OCI-LY1 (cell line): Measurements from ENCODE around the gene BTBD7.

Source experiments
- H2AFZ ChIP-seq: fragments of 200-600 bp; sonication (generic), shearing (Covaris generic); 2 replicates; pipeline ENCODE4 v1.6.0; 2014; ENCODE audit warnings: antibody characterized with exemption, mild to moderate bottlenecking, low read length
- H3F3A ChIP-seq: fragments of 200-600 bp; sonication (generic), shearing (Covaris generic); 2 replicates; pipeline ENCODE4 v1.6.0; 2014; ENCODE audit warnings: mild to moderate bottlenecking, antibody characterized with exemption, low read length, moderate library complexity; ENCODE audit not compliant: insufficient read depth
- H3K27ac ChIP-seq: fragments of 200-600 bp; sonication (generic); 2 replicates; pipeline ENCODE4 v1.5.1; 2014; ENCODE audit warnings: low read length, mixed run types, mild to moderate bottlenecking, low read depth; ENCODE audit not compliant: poor library complexity, severe bottlenecking
- H3K27me3 ChIP-seq: fragments of 200-600 bp; sonication (generic); 2 replicates; pipeline ENCODE4 v1.6.0; 2014; ENCODE audit warnings: antibody characterized with exemption, mild to moderate bottlenecking, low read length, moderate library complexity; ENCODE audit not compliant: insufficient read depth
- H3K36me3 ChIP-seq: fragments of 200-600 bp; sonication (generic); 2 replicates; pipeline ENCODE4 v1.6.1; 2014; ENCODE audit warnings: mild to moderate bottlenecking, antibody characterized with exemption, low read length, moderate library complexity, mixed read lengths; ENCODE audit not compliant: insufficient read depth
- H3K4me1 ChIP-seq: fragments of 200-600 bp; sonication (generic); 2 replicates; pipeline ENCODE4 v1.5.1; 2014; ENCODE audit warnings: mild to moderate bottlenecking, low read length, moderate library complexity; ENCODE audit not compliant: insufficient read depth, severe bottlenecking
- H3K4me2 ChIP-seq: fragments of 200-600 bp; sonication (generic), shearing (Covaris generic); 2 replicates; pipeline ENCODE4 v1.6.1; 2014; ENCODE audit warnings: low read length
- H3K4me3 ChIP-seq: fragments of 200-600 bp; sonication (generic); 2 replicates; pipeline ENCODE4 v1.5.1; 2014; ENCODE audit warnings: low read length, low read depth, mild to moderate bottlenecking, mixed read lengths; ENCODE audit not compliant: poor library complexity, severe bottlenecking
- H3K79me2 ChIP-seq: fragments of 200-600 bp; shearing (Covaris generic); 2 replicates; pipeline ENCODE4 v1.6.1; 2016; ENCODE audit warnings: mixed run types, low read length, mixed read lengths; ENCODE audit not compliant: insufficient read depth
- H3K9ac ChIP-seq: fragments of 200-600 bp; sonication (generic), shearing (Covaris generic); 2 replicates; pipeline ENCODE4 v1.6.1; 2014; ENCODE audit warnings: mild to moderate bottlenecking, low read length, mixed read lengths
- H3K9me2 ChIP-seq: fragments of 200-600 bp; sonication (generic), shearing (Covaris generic); 2 replicates; pipeline ENCODE4 v1.6.1; 2014; ENCODE audit warnings: low read depth, mild to moderate bottlenecking, low read length, mixed read lengths
- H3K9me3 ChIP-seq: fragments of 200-600 bp; shearing (Covaris generic); 2 replicates; pipeline ENCODE4 v1.6.1; 2014; ENCODE audit warnings: low read length, mixed read lengths
- H4K20me1 ChIP-seq: fragments of 200-600 bp; sonication (generic), shearing (Covaris generic); 2 replicates; pipeline ENCODE4 v1.6.0; 2016; ENCODE audit warnings: mild to moderate bottlenecking, low read length; ENCODE audit not compliant: insufficient read depth
- CTCF ChIP-seq: fragments of 200-600 bp; sonication (generic), shearing (Covaris generic); IDR thresholded peaks from 2 replicates; pipeline ENCODE4 v1.5.1; 2017; ENCODE audit warnings: mild to moderate bottlenecking, antibody characterized with exemption, low read length, moderate library complexity, mixed read lengths
- EZH2 ChIP-seq: fragments of 200-600 bp; sonication (generic), shearing (Covaris generic); IDR thresholded peaks from 2 replicates; pipeline ENCODE4 v1.8.0; 2017; ENCODE audit warnings: borderline replicate concordance, mixed run types, mild to moderate bottlenecking, antibody characterized with exemption, low read length, moderate library complexity, mixed read lengths

The BTBD7 gene

GRCh38 chr14:93274055-93274806 is 58.6 kb downstream of the BTBD7 start:
- Histone ChIP-seq H3K4me3 (no peak overlapping the region), H3K27me3 (no peaks in the 10 kb centered on the region), H2AFZ (no peak overlapping the region), H3K36me3 (no peaks in the 10 kb centered on the region; the same call in 1 of the 2 replicates), H3K4me1 (no peaks in the 10 kb centered on the region), H3K9ac (no peak overlapping the region), H3K27ac (no peak overlapping the region), H3F3A (no peaks in the 10 kb centered on the region), H4K20me1 (no peaks in the 10 kb centered on the region), H3K9me3 (no peaks in the 10 kb centered on the region), H3K79me2 (no peaks in the 10 kb centered on the region), H3K9me2 (no peaks in the 10 kb centered on the region), H3K4me2 (no peak overlapping the region)
- no peak for TF ChIP-seq CTCF
- no peak for TF ChIP-seq EZH2

GRCh38 chr14:93271111-93271510 is 61.7 kb downstream of the BTBD7 start:
- no peaks in the 10 kb centered on the region for H3K9me3 ChIP-seq
- H3K9me2 ChIP-seq = no peaks in the 10 kb centered on the region
- no peak overlapping the region for H3K4me2 ChIP-seq
- H3K79me2 ChIP-seq = no peaks in the 10 kb centered on the region
- H3K27me3 ChIP-seq = no peaks in the 10 kb centered on the region
- TF ChIP-seq EZH2 (no peak), CTCF (no peak)
- no peaks in the 10 kb centered on the region for H3K36me3 ChIP-seq
- H3K27ac ChIP-seq = no peak overlapping the region
- H3K4me3 ChIP-seq = no peak overlapping the region
- no peak overlapping the region for H3K9ac ChIP-seq
- H2AFZ ChIP-seq = no peak overlapping the region
- no peaks in the 10 kb centered on the region for H3K4me1 ChIP-seq
- no peaks in the 10 kb centered on the region for H3F3A ChIP-seq
- H4K20me1 ChIP-seq = no peaks in the 10 kb centered on the region

- H3K4me2 ChIP-seq = no peak overlapping the region
- no peaks in the 10 kb centered on the region for H3F3A ChIP-seq
- no peaks in the 10 kb centered on the region for H3K36me3 ChIP-seq
- H3K9me3 ChIP-seq = no peaks in the 10 kb centered on the region
- no peak overlapping the region for H2AFZ ChIP-seq
- H3K79me2 ChIP-seq = no peaks in the 10 kb centered on the region
- no peak overlapping the region for H3K9ac ChIP-seq
- H3K9me2 ChIP-seq = no peaks in the 10 kb centered on the region
- no peak for TF ChIP-seq EZH2
- no peak for TF ChIP-seq CTCF
- H3K27ac ChIP-seq = no peak overlapping the region
- H3K27me3 ChIP-seq = no peaks in the 10 kb centered on the region
- no peaks in the 10 kb centered on the region for H4K20me1 ChIP-seq
- no peaks in the 10 kb centered on the region for H3K4me1 ChIP-seq
- H3K4me3 ChIP-seq = no peak overlapping the region
Measured at GRCh38 chr14:93269341-93270068, 63.3 kb downstream of the BTBD7 start.
